ENCODE results near the gene PELI2.

Gene PELI2

GRCh38 chr14:56293506-56293905, 175.3 kb downstream of the PELI2 start:
- H3K4me1 Mint-ChIP-seq = no peaks in the 10 kb centered on the region
- no peak overlapping the region for H3K4me3 Mint-ChIP-seq
- H3K27me3 Mint-ChIP-seq = no peaks in the 10 kb centered on the region
- peaks cover 27% of the 10 kb centered on the region for H3K36me3 Mint-ChIP-seq
- H3K27ac Mint-ChIP-seq = no peak overlapping the region
- no peaks in the 10 kb centered on the region for H3K9me3 Mint-ChIP-seq

- Mint-ChIP-seq H3K9me3 (no peaks in the 10 kb centered on the region), H3K36me3 (peaks cover 27% of the 10 kb centered on the region), H3K4me3 (no peak overlapping the region), H3K27me3 (no peaks in the 10 kb centered on the region), H3K27ac (no peak overlapping the region), H3K4me1 (no peaks in the 10 kb centered on the region)
Observed at GRCh38 chr14:56294128-56294527, 175.9 kb downstream of the PELI2 start.

- no peak overlapping the region for H3K4me3 Mint-ChIP-seq
- H3K27ac Mint-ChIP-seq = no peak overlapping the region
- no peaks in the 10 kb centered on the region for H3K4me1 Mint-ChIP-seq
- H3K9me3 Mint-ChIP-seq = no peaks in the 10 kb centered on the region
- peaks cover 19% of the 10 kb centered on the region for H3K36me3 Mint-ChIP-seq
- no peaks in the 10 kb centered on the region for H3K27me3 Mint-ChIP-seq
Observed at GRCh38 chr14:56295743-56296142, 177.5 kb downstream of the PELI2 start.

DNA sequence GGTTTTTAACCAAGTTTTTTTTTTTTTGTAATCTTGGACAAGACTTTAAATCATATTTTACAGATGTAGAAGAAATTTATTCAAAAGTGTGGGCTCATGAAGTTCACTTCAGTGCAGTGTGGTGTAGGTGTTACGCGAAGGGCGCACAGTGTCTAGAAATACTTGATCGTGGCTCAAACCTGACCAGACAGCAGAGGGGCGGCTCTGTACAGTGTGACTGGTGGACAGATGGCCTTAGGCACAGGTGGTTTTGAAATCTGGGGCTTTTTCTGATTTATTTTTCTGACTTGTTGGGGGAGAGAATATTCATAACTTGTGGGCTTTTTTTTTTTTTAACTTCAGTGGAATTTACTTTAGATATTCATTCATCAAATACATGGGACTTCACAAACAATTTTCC, 179.2 kb downstream of the PELI2 start:
- Mint-ChIP-seq H3K27me3 (no peaks in the 10 kb centered on the region), H3K9me3 (no peaks in the 10 kb centered on the region), H3K36me3 (peaks cover 15% of the 10 kb centered on the region), H3K4me3 (no peak overlapping the region), H3K27ac (no peak overlapping the region), H3K4me1 (no peaks in the 10 kb centered on the region)

DNA sequence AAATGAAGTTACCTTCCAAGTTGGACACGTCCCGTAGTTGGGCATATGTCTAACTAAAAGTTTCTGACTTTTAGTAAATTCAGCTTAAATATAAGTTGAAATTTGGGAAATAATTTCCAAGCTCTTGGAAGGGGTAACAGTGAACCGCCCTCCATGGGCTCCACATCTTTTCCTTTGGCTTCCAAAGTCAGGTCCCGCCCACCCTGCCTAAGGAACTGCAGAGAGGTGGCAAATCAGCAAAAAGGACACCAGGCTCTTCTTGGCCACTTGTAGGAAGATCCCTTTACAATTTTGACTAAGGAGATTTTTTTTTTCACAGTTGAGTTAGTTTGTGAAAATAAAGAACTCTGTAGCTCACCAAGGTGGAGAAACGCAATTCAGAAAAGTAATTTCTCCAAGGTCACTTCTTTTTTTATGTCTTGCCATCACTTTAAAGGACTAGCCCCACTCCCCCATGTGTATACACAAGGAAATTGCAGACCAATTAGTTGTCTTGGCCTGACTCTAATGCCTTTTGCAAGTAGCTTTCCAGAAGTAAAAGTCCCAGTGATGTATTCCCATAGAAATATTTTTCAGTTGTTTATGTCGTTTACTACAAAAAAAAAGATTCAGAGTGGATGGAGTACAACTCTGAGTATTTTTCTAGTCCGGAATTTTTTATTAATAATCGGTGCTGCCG, 181.2 kb downstream of the PELI2 start:
- H3K9me3 Mint-ChIP-seq = peaks cover under 1% of the 10 kb centered on the region
- H3K4me3 Mint-ChIP-seq = no peak overlapping the region
- H3K4me1 Mint-ChIP-seq = no peaks in the 10 kb centered on the region
- H3K27ac Mint-ChIP-seq = no peak overlapping the region
- no peaks in the 10 kb centered on the region for H3K27me3 Mint-ChIP-seq
- peaks cover 14% of the 10 kb centered on the region for H3K36me3 Mint-ChIP-seq

DNA sequence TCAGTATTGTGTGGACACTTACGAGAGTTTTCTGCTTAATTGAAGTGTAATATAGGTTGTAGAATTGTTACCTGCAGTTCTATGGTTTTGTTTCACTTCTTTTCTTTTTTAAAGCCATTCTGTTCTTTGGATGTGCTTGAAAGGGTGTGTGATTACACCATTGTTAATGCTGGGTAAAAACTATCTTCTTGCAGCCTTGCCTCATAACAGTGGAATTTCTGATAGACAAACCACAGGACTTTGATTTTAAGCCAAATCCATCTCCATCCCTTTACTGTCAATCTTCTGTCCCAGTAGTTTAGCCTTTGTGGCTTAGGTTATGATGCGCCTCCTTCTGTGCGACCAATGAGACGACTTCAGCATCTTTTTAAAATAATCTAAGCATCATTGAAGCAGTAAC, 182.3 kb downstream of the PELI2 start:
- no peaks in the 10 kb centered on the region for H3K4me1 Mint-ChIP-seq
- H3K27ac Mint-ChIP-seq = no peak overlapping the region
- peaks cover 14% of the 10 kb centered on the region for H3K36me3 Mint-ChIP-seq
- H3K9me3 Mint-ChIP-seq = peaks cover 5% of the 10 kb centered on the region
- H3K27me3 Mint-ChIP-seq = no peaks in the 10 kb centered on the region
- H3K4me3 Mint-ChIP-seq = no peak overlapping the region

DNA sequence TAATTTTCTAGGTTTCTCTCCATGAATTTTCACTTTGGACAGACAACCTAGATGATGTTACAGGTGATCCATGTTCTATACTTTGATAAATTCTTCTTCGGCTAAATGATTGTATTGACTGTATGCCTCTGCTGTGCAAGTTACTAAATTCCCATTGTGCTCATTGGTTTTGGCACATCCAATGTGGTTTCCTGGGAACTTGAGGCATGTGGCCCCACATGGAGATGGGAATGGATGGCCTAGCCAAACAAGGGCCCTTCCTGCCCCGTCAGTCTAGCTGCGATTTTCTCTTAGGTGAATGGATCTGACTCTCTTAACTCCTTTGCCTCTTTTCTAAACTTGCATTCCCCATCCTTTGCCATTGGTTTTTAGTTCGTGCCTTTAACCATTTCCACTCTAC, 186.2 kb downstream of the PELI2 start:
- Mint-ChIP-seq H3K9me3 (peaks cover 5% of the 10 kb centered on the region), H3K4me1 (no peaks in the 10 kb centered on the region), H3K4me3 (no peak overlapping the region), H3K27ac (no peak overlapping the region), H3K27me3 (no peaks in the 10 kb centered on the region), H3K36me3 (peaks cover 2% of the 10 kb centered on the region)

DNA sequence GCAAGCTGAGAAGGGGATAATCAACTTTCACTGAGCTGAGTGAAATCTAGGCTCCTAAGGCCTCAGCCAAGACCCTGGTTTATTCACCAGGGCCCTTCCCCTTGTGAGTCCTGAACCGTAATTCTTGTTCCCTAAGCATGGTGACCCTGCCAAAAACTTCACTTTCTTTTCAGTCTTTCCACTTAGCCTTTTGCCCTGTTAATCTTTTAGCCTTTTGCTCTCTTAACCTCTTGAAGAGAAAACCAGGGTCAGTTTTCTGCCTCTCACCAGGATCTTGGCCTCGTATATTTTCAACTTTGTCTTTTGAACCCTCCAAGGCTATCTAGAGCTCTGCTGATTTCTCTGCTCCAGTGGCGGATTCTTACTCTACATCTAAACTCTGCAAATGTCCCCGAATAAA, 191.0 kb downstream of the PELI2 start:
- Mint-ChIP-seq H3K27me3 (no peaks in the 10 kb centered on the region), H3K9me3 (peaks cover 5% of the 10 kb centered on the region), H3K36me3 (peaks cover 4% of the 10 kb centered on the region), H3K4me3 (no peak overlapping the region), H3K4me1 (no peaks in the 10 kb centered on the region), H3K27ac (no peak overlapping the region)

DNA sequence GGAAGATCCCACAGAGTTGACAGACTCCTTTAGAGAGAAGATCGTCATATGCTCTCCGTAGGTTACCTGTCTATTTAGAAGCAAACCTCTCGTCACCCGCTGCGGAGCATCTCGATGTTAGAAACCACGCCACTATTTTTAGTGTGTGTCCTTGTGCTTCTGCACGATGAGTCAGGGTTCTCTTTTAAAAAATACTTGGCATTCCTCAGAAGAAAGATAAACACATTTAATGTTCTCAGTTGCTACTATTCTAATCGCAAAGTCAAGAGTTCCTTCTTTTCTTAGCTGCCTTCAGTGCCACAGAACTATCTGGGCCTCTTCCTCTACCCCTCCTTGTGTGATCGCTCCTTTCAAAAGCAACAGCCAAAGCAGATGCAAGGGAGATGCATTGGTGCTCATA, 192.4 kb downstream of the PELI2 start:
- H3K36me3 Mint-ChIP-seq = peaks cover 2% of the 10 kb centered on the region
- H3K4me3 Mint-ChIP-seq = no peak overlapping the region
- no peaks in the 10 kb centered on the region for H3K4me1 Mint-ChIP-seq
- H3K27ac Mint-ChIP-seq = no peak overlapping the region
- peaks cover 6% of the 10 kb centered on the region for H3K9me3 Mint-ChIP-seq
- H3K27me3 Mint-ChIP-seq = no peaks in the 10 kb centered on the region

GRCh38 chr14:56313789-56314188, 195.6 kb downstream of the PELI2 start:
- Mint-ChIP-seq H3K4me1 (no peaks in the 10 kb centered on the region), H3K27me3 (no peaks in the 10 kb centered on the region), H3K9me3 (peaks cover 6% of the 10 kb centered on the region), H3K4me3 (no peak overlapping the region), H3K36me3 (peaks cover 2% of the 10 kb centered on the region), H3K27ac (no peak overlapping the region)

GRCh38 chr14:56318393-56319115, 200.3 kb downstream of the PELI2 start:
- Mint-ChIP-seq H3K9me3 (peaks cover 6% of the 10 kb centered on the region), H3K4me3 (no peak overlapping the region), H3K36me3 (no peaks in the 10 kb centered on the region), H3K4me1 (no peaks in the 10 kb centered on the region), H3K27ac (no peak overlapping the region), H3K27me3 (no peaks in the 10 kb centered on the region)

DNA sequence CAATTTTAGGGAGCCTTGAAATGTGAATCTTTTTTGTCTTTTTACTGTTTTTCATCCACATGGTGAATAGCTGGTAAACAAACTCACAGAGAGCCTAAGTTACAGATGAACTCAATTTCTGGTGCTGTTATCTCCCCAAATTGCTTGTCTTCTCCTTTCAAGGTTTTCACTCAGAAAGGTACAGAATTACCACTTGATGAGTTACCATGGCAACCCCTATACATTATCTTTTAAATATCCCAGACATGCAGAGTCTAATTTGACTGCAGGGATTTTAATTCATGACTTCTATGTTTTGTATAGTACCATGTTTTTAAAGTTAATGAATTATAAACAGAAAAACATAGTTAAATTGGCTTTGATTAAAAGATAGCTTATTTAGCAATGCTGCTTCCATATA, 203.7 kb downstream of the PELI2 start:
- Mint-ChIP-seq H3K27me3 (no peaks in the 10 kb centered on the region), H3K9me3 (no peaks in the 10 kb centered on the region), H3K4me3 (no peak overlapping the region), H3K36me3 (peaks cover 1% of the 10 kb centered on the region), H3K27ac (no peak overlapping the region), H3K4me1 (no peaks in the 10 kb centered on the region)

DNA sequence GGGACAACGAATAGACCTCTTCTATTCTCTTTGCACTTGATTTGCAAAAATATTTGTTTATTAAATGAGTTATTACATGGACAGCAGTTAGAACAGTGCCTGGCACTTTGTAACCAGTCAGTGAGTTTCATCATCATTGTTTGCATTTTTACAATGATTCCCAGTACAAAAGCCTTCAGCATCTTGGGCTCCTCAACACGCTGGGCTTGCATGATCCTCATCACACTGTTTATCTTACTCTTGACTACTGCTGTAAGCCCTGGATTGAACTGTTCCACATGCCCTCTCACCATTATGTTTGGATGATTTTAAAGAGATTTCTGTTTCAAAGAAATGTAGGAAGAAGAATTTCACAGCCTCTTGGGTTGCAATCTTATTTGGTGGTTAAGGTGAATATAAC, 204.3 kb downstream of the PELI2 start:
- H3K4me3 Mint-ChIP-seq = no peak overlapping the region
- H3K27me3 Mint-ChIP-seq = no peaks in the 10 kb centered on the region
- H3K4me1 Mint-ChIP-seq = no peaks in the 10 kb centered on the region
- no peaks in the 10 kb centered on the region for H3K9me3 Mint-ChIP-seq
- H3K27ac Mint-ChIP-seq = no peak overlapping the region
- H3K36me3 Mint-ChIP-seq = peaks cover 1% of the 10 kb centered on the region

DNA sequence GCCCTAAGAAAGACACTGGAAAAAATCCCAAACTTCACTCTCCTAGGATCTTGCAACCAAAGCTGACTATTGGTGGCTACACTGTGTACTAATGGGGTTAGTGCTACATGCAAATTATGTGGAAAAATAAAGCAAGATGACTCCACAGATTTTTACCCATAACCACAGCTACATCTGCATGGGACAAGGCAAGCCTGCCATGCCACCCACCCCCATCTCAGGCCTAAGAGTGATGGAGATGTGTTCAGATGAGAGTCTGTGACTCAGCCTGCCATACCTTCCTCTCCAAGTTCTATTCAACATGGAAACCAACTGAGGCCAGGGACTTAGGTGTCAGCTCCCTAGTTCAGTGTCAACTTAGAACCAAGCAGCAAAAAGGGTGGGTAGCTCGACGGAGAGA, 206.2 kb downstream of the PELI2 start:
- Mint-ChIP-seq H3K27me3 (no peaks in the 10 kb centered on the region), H3K9me3 (no peaks in the 10 kb centered on the region), H3K4me3 (no peak overlapping the region)

GRCh38 chr14:56324856-56325699, 206.9 kb downstream of the PELI2 start:
- peaks cover 1% of the 10 kb centered on the region for H3K36me3 Mint-ChIP-seq
- no peaks in the 10 kb centered on the region for H3K9me3 Mint-ChIP-seq
- H3K4me1 Mint-ChIP-seq = no peaks in the 10 kb centered on the region
- H3K27me3 Mint-ChIP-seq = no peaks in the 10 kb centered on the region
- no peak overlapping the region for H3K4me3 Mint-ChIP-seq
- no peak overlapping the region for H3K27ac Mint-ChIP-seq

More for the DNA sequence above, 206.2 kb downstream of the PELI2 start:
- no peaks in the 10 kb centered on the region for H3K4me1 Mint-ChIP-seq
- no peak overlapping the region for H3K27ac Mint-ChIP-seq
- peaks cover 1% of the 10 kb centered on the region for H3K36me3 Mint-ChIP-seq

GRCh38 chr14:56328021-56328420, 209.8 kb downstream of the PELI2 start:
- H3K36me3 Mint-ChIP-seq = peaks cover 1% of the 10 kb centered on the region
- H3K4me1 Mint-ChIP-seq = no peaks in the 10 kb centered on the region
- H3K27ac Mint-ChIP-seq = no peak overlapping the region
- H3K9me3 Mint-ChIP-seq = no peaks in the 10 kb centered on the region
- H3K27me3 Mint-ChIP-seq = no peaks in the 10 kb centered on the region
- no peak overlapping the region for H3K4me3 Mint-ChIP-seq
